ENCODE data around the gene HECW1. TPM values are rescaled to one million over a fixed set of nuclear protein-coding genes. Genes with fewer than 3 reads are reported as not detected.

HECW1 gene
- total and polyA plus RNA-seq, 10 of the 15 experiments (the other 5 are each of a cell fraction or from before 2014, with no cell fraction given): under 0.01 to 0.31 (median 0.04) TPM; not detected in 3

- FAIRE-seq (no peak), ATAC-seq (no peak), DNase-seq (ENCODE audit: low read depth, low spot score) (no peak)
- Histone ChIP-seq H2AFZ (ENCODE audit: control insufficient read depth, low read depth, low read length) (no peak overlapping the region), H3K4me2 (ENCODE audit: control insufficient read depth, insufficient read depth) (no peak overlapping the region), H3K79me2 (ENCODE audit: control insufficient read depth, insufficient read depth, low read length) (no peaks in the 10 kb centered on the region), H3K9ac (ENCODE audit: control insufficient read depth, insufficient read depth, low read length) (no peak overlapping the region), H3K36me3 (ENCODE audit: control insufficient read depth in 2 of 2, insufficient read depth in 2 of 2, low read length in 1 of 2) (no peaks in the 10 kb centered on the region), H3K27me3 (replicated peaks in 1 of 2; ENCODE audit: control insufficient read depth in 2 of 2, insufficient read depth in 2 of 2, low read length in 1 of 2) (no peaks in the 10 kb centered on the region; a peak in 1 of 4 replicates), H3K9me3 (replicated peaks; ENCODE audit: control insufficient read depth, insufficient read depth, low read length) (no peaks in the 10 kb centered on the region), H3K27ac (ENCODE audit: control insufficient read depth, insufficient read depth) (no peak overlapping the region), H3K4me1 (ENCODE audit: control insufficient read depth, insufficient read depth, low read length) (no peaks in the 10 kb centered on the region), H3K4me3 (no peak overlapping the region), H4K20me1 (ENCODE audit: control insufficient read depth, insufficient read depth) (no peaks in the 10 kb centered on the region)
- CTCF ChIA-PET: interaction anchor here (0.8 to 8.8 kb wide), 17 partner anchors 9 to 565 kb away, joined by 3 to 69 read pairs (median 7); partner anchors contain the start of gene STK17A
- WGBS (ENCODE audit: insufficient coverage, insufficient replicate concordance, low lambda C conversion rate, missing lambda C conversion rate): 41% methylated on average over 11 of the region's 11 CpGs
- in situ Hi-C loops (cut with MboI): no loop called here
- POLR2A ChIA-PET: no interaction called here
- SMC1A ChIA-PET (ENCODE audit: uncharacterized antibody, unreplicated experiment): interaction anchor here (1.0 to 3.7 kb wide), 9 partner anchors 8 to 500 kb away, joined by 3 to 21 read pairs (median 4); no protein-coding TSS in a partner anchor
- intact Hi-C loops (cut with micrococcal nuclease; ENCODE audit: unreplicated experiment): no loop called here
- no TSS peak for BruUV-seq (replicated peaks)
- RAD21 ChIA-PET (ENCODE audit: unreplicated experiment): interaction anchor here (0.5 to 3.3 kb wide), 9 partner anchors 13 to 506 kb away, joined by 3 to 22 read pairs (median 5); partner anchors contain the start of gene STK17A
- TF ChIP-seq RB1 (IDR thresholded peaks at IDR 0.05; ENCODE audit: borderline replicate concordance): no peak
- no peak for TF ChIP-seq BCL11A (IDR thresholded peaks at IDR 0.05; ENCODE audit: low read depth, low read length)
- no peak for TF ChIP-seq NFXL1 (IDR thresholded peaks at IDR 0.05; ENCODE audit: borderline replicate concordance)
These were observed 329.0 kb downstream of the HECW1 start for GRCh38 chr7:43441231-43442130.

- no peak for ATAC-seq
- RAD21 ChIA-PET (ENCODE audit: unreplicated experiment): no interaction called here
- Histone ChIP-seq H3K9ac (ENCODE audit: control insufficient read depth, insufficient read depth, low read length) (no peak overlapping the region), H3K27ac (ENCODE audit: control insufficient read depth, insufficient read depth) (no peak overlapping the region), H3K36me3 (ENCODE audit: control insufficient read depth in 2 of 2, insufficient read depth in 2 of 2, low read length in 1 of 2) (no peaks in the 10 kb centered on the region), H3K4me2 (ENCODE audit: control insufficient read depth, insufficient read depth) (no peak overlapping the region), H3K4me1 (ENCODE audit: control insufficient read depth, insufficient read depth, low read length) (no peaks in the 10 kb centered on the region), H3K27me3 (replicated peaks in 1 of 2; ENCODE audit: control insufficient read depth in 2 of 2, insufficient read depth in 2 of 2, low read length in 1 of 2) (no peaks in the 10 kb centered on the region; a peak in 1 of 4 replicates), H3K9me3 (replicated peaks; ENCODE audit: control insufficient read depth, insufficient read depth, low read length) (no peaks in the 10 kb centered on the region), H4K20me1 (ENCODE audit: control insufficient read depth, insufficient read depth) (no peaks in the 10 kb centered on the region), H2AFZ (ENCODE audit: control insufficient read depth, low read depth, low read length) (no peak overlapping the region), H3K79me2 (ENCODE audit: control insufficient read depth, insufficient read depth, low read length) (no peaks in the 10 kb centered on the region), H3K4me3 (no peak overlapping the region)
- no TSS peak for BruUV-seq (replicated peaks)
- TF ChIP-seq CHD2 (IDR thresholded peaks at IDR 0.05; ENCODE audit: borderline replicate concordance, low read depth, low read length): no peak
- TF ChIP-seq GABPA (IDR thresholded peaks at IDR 0.05; ENCODE audit: low read depth): no peak
- no peak for TF ChIP-seq USF2 (IDR thresholded peaks at IDR 0.05; ENCODE audit: borderline replicate concordance, low read depth, low read length)
- TF ChIP-seq RELB (IDR thresholded peaks at IDR 0.05; ENCODE audit: low read depth): no peak
- TF ChIP-seq KLF5 (IDR thresholded peaks at IDR 0.05; ENCODE audit: partially characterized antibody): no peak
- no peak for FAIRE-seq
- in situ Hi-C loops (cut with MboI): no loop called here
- intact Hi-C loops (cut with micrococcal nuclease; ENCODE audit: unreplicated experiment): no loop called here
- CTCF ChIA-PET: interaction anchor here (0.9 to 8.8 kb wide), 6 partner anchors 12 to 502 kb away, joined by 3 to 69 read pairs (median 4); no protein-coding TSS in a partner anchor
- 26% methylated on average over 1 of the region's 1 CpG for WGBS (ENCODE audit: insufficient coverage, insufficient replicate concordance, low lambda C conversion rate, missing lambda C conversion rate)
- DNase-seq (ENCODE audit: low read depth, low spot score): no peak
- SMC1A ChIA-PET (ENCODE audit: uncharacterized antibody, unreplicated experiment): interaction anchor here (0.7 to 3.7 kb wide), 3 partner anchors 11 to 393 kb away, joined by 3 to 21 read pairs (median 5); no protein-coding TSS in a partner anchor
- POLR2A ChIA-PET: no interaction called here
These were observed 330.9 kb downstream of the HECW1 start for GRCh38 chr7:43443381-43443780.

All from GM12878 (cell line).